Stimulated activated CD4-positive, alpha-beta T cell treated with anti-CD3 and anti-CD28 coated beads, Interleukin-2, amount 100 ng/mL, for 48 hours (primary cell): Measurements from ENCODE around the gene C11orf87.

ENCODE experiments used
- DNase-seq, 2 donors: peaks; one replicate each; pipeline ENCODE4 v3.0.0-alpha.2; 2020

The C11orf87 gene

DNA sequence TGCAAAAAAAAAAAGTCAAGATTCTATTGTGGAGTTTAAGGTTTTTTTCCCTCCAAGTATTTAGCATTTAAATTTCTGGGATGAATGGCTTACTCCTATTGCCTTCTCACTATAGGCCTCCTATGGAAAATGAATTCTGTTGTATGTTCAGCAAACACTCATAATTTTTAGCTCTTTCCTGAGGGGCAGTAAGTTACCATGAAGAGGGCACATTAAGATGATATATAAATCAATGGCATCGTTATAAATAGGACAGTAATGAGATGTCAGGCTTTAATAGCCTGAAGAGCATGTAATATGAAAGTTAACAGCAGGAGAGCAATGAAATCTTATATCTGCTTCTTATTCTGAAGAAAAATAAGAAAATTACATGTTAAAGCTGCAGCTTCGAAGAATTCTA is 32.9 kb downstream of the C11orf87 start:
- no peak for DNase-seq
